Gastroesophageal sphincter (tissue), 3 donors: ENCODE results near the gene DCC.

Source experiments
- CTCF ChIP-seq, 4 experiments: fragments of 200-600 bp in 2 of 4; fragments of 450-650 bp in 2 of 4; sonication (generic) in 1 of 4; IDR thresholded peaks; one replicate each; pipeline ENCODE4 v1.5.1; 2017 to 2019; ENCODE audit warnings: antibody characterized with exemption in 4 of 4, mild to moderate bottlenecking in 2 of 4, moderate library complexity in 2 of 4
- EP300 ChIP-seq: sonication (generic); formaldehyde crosslinking; IDR thresholded peaks from one replicate; pipeline ENCODE4 v1.6.1; 2017; ENCODE audit warnings: antibody characterized with exemption, mild to moderate bottlenecking
- POLR2A ChIP-seq, 2 donors: fragments of 450-650 bp; IDR thresholded peaks; one replicate each; pipeline ENCODE4 v1.6.1; 2017; ENCODE audit warnings: antibody characterized with exemption in 2 of 2, mild to moderate bottlenecking in 2 of 2, moderate library complexity in 1 of 2

GRCh38 chr18:53080687-53081086, 740.7 kb downstream of the DCC start:
- TF ChIP-seq CTCF (IDR thresholded peaks at IDR 0.05) (no peak), EP300 (no peak), POLR2A (IDR thresholded peaks at IDR 0.05) (no peak)
